Daoy (cell line): ENCODE data around the gene PPP2R2B. TPM values are rescaled to one million over a fixed set of nuclear protein-coding genes. Genes with fewer than 3 reads are reported as not detected.

Experiments
- DNase-seq: peaks from one replicate; pipeline ENCODE4 v3.0.0-alpha.2; 2015; ENCODE audit warnings: low read depth
- total RNA-seq: library from RNA; depleted of rRNA; stranded (reverse); fragments of >200 nt; shearing (Covaris generic); gene quantifications from 2 replicates; pipeline ENCODE4 v1.2.3, GENCODE V29; 2014

The PPP2R2B gene
- total RNA-seq, 1 experiment from 2014 or later = 5.0 TPM

DNA sequence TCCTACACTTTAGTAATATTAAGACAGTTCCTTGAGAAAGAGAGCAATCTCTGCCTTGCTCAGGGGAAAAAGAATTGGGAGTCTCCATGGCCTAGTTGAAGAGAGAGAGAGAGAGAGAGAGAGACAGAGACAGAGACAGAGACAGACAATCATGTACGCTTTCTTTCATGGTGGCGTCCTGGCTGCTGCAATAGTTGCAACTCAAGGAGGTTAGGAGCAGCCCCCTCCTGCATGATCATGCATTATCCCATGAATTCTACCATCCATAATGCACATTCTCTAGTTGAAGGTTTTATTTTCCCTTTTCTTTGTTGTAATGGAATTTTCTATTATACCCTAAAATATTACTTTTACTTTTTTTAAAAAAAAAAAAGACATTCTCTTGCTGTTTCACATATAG, 50.7 kb downstream of the PPP2R2B start:
- no peak for DNase-seq

DNA sequence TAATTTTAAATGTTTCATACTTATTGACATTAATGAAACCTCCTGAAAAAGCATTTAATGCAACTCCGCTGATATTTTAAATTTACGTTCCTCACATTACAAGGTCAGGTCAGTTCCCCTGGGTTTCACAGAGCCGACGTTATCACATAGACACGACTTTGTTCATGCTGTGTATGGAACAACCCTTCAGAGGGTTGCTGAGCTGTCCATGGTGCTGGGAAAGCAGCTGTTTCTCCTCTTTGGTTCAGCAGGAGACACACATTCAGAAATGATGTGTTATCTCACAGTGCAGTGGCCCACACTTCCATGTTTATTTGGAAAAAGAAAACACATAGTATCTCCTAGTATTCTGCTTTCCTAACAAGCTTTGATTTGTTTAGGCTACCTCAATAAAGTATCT, 53.5 kb downstream of the PPP2R2B start:
- peak; percentile 48 for DNase-seq

DNA sequence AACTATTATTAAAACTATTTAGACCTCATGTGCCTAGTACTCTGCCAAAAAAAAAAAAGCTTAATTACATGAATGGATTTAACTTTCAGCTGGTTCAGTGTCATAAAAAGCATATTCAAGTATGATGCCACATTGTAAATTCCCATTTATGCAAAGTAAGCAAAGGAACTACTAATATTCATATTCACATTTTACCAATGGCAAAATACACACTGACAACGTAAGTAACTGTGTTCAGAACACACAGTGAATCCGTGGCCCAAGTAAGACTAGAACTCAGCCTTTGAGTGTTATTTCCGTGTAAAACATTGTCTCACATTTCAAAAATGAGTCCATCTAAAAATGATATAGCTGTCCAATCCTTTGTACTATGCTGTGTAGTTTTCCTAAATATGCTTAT, 56.8 kb downstream of the PPP2R2B start:
- DNase-seq = no peak

DNA sequence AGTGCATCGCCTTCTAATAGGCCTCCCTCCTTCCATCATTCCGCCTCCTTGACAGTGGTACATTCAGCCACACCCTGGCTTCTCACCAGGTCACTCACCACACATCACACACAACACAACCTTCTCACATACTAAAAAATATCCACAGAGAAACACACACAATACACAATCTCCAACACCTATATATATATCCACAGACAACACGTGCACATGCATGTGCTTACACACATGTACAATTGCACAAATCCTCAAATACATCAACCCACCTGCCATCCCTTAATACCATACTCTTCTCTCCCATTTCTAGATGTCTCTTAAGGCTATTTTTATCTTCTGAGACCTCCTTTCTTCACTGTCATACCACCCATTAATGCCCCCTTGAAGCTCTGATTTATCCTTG, 57.6 kb downstream of the PPP2R2B start:
- DNase-seq = no peak

DNA sequence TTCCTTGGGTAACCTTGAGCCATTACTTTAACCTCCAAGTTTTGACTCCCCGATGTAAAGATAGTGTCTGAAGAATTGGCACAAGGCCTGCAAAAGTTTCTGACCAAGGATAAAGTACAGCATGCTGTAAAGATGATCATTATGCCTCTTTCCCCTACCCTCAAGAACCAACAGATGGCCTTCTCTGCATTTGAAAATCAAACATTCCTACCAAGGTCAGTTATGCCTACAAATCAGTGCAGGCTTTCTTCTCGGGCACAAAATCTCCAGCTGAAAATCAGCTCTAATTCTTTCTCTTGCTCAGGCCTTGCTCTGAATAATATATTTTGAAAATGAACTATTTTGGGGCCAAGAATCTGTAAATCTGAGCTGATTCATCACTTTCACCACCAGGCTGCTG, 59.7 kb downstream of the PPP2R2B start:
- DNase-seq = no peak

DNA sequence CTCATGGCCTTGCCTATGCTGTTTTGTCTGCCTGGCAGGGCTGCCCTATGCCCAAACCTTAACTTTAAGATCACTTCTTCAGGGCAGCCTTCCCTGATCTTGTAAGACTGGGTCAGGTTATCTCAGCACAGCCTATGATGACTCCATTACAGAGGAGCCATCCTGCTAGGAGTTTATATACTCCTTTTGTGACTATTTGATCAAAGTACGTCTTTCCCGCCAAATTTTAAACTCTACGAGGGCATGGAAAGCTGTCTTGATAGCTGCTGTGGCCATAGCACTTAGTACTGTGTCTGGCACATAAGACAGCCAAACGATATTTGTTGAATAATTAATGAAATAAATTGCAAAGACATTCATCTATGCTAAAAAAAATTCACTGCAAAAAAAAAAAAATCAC, 60.6 kb downstream of the PPP2R2B start:
- no peak for DNase-seq

DNA sequence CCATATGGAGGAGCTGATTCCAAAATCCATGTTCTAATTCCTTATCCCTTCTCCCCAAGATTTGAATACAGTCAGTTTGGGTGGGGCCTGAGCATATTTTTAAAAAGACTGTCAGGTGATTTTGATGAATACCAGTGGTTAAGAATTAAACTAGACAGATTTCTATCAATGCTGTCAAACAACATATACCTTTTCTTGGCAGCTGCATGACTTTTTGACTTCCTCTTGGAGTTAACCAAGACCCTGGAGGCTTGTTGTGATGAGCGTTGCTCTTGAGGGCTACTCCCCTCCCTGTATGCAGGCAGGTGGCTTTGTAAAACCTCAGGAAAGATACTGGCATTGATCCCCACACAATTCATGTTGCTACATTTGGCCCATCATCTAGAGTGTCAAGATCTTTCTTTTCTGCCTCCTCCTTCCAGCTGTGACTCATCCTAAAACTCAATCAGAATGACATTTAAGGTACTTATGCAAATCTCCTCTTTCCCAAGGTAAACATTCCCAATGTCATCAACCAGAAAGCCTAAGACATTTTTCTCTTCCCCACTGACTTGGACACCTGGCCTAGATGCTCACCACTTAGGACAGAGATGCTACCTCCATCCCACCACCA, 61.7 kb downstream of the PPP2R2B start:
- DNase-seq = no peak

DNA sequence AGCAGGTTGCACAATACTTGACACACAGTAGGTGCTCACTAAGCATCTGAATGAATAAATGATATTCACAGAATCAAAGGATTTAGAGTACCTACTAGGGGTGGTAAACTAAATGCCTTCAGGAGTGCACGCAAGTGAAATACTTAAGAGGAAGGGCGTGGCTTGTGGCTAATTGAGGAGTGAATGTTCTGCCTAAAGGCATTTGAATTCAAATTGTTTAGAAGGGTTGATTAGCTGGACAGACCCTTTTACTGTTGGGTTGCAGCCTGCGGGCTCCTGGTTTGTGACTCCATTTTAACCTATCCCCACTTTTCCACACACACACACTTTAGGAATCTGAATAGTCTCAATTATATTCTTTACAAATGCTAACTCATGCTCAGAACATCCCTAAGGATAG, 63.1 kb downstream of the PPP2R2B start:
- DNase-seq = no peak

DNA sequence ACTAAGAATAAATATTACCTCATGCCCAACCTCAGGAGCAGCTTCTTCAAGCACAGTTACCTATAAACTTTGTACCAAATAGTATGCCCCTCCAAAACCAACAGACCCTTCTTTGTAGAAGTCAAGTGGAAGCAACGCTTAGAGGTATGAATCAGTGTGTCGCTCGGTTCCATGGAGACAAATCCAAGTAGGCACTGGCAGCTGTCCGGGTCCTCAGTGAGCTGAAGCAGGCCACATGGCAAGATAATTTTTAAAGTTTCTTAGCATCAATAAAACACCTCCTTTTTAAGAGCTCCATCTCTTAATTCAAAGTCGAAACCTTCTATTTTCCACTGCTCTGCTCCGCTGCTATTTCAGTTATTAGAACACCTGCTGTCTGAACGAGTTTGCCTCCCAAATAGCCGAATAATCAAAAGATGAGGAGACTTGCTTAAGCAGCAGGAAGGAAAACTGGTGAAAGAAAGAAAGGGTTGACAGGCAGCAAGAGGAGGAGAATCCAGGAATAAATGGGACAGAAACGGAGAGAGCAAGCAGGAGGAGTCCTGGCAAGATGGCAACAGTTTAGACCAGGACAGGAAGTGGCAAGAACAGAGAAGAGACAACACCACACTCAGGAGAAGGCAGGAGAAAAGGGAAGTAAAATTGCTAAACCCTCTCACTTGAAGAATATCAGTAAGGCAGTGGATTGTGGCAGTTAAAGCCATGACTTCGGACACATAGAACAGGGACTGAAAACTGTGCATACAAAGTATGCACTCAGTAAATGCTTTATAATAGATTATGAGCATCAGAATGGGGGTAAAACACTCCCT, 65.0 kb downstream of the PPP2R2B start:
- no peak for DNase-seq

DNA sequence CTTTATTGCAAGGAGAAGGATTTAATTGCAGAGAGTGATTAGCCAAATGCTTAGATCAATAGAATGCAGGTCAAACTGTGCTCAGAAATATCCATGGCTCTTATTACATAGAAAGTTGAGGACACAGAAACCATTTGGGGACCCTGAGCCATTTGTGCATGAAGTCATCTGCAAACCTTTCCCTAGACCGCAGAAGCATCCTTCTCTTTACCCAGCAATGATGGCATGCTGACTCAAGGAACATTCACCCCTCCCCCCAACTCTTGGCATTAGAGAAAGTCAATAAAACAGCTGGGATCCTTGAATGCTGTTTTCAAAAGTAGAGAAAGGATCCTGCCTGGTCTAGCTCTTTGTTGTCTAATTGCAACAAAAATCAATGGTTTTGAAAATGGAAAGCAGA, 73.5 kb downstream of the PPP2R2B start:
- peak; percentile 80 for DNase-seq

DNA sequence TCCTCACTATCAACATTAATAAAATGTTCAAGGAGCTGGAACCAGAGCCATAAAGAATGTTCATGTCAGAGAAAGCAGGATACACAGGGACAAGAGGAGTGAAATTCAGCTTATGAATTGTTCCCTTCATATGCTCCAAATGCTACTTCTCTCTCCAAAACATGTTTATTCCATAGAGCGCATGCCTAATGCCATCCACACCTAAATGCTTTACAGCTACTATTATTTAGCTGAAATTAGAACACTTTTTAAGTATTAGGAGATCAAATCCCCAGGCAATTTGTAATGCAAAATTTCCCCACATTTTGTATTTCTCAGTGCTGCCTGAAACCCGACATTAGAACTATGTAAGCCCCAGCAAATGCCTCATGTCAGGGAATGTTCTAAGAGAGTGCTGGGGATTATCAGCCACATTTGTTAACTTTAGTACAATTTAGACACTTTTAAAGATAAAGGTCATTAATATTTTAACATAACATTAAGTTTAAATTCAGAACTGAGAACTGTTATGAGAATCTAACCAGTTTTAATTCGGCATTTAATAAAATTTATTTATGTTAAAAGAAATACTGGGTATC, 75.5 kb downstream of the PPP2R2B start:
- DNase-seq = no peak

DNA sequence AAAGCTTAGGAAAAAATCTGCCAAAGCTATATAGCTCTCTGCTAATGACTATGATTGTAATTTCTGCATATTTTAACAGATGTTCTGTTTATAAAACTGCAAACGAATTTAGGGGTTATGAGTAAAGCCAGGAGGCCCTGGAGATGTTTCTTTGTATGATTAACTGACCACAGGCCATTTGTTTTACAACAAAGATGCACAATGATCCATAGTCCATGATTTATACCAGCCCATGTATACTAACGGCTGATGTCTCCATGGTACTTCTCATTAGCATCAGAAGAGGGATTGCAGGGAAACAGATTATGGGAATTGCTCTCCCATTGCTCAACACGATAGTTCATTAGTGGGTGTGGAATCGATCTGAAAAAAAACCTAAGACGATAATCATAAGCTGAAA, 78.9 kb downstream of the PPP2R2B start:
- no peak for DNase-seq

DNA sequence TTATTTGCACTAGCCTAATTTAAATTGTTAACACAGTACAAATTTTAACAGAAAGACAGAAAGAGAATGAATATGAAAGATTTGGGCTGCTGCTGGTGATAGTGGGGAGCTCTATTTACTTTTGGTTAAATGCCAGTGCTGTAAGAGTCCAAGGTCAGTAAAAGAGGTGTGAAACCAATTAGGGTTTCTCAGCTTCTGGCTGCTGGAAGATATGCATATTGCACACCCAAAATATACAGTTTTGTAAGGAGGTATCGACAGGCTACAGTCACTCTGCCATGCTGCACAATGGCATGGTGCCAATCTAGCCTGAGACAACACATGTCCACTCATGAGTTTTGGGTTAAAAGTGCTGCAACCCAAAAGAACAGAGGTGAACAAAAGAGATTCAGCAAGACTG, 79.3 kb downstream of the PPP2R2B start:
- no peak for DNase-seq

DNA sequence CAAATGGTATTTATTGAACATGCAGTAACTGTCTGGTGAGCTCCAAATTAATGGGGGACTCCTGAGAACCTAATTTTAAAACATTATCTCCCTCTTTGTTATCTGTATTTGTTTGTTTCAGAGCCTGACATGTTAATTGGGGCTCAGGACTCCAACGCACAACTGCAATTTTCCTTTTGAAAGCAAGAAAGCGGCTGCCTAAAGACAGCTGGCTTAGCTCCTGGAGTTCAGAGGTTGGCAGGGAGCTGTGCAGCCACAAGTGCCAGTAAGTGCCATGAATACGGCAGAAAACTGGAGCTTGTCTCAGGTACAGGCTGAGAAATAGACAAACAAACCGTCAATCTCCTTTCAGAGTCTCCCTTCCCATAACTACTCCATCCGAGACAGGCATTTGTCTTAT, 80.9 kb downstream of the PPP2R2B start:
- no peak for DNase-seq

DNA sequence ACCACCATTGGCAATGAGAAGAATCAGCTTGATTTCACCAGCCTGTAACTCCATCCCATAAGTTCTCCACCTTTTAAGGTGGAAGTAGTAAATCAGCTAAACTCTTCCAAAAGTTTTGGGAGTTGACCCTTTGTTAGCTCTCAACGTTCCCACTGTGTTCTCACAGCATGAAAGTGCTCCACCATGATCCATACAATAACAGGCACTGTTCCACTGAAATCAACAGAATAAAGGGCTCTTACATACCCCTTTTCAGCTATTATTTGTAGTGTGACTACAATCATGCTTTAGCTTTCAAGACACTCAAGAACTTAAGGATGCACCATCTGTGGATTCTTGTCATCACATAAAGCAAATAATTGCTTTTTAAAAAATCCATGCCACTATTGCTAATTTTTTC, 81.6 kb downstream of the PPP2R2B start:
- DNase-seq = no peak

DNA sequence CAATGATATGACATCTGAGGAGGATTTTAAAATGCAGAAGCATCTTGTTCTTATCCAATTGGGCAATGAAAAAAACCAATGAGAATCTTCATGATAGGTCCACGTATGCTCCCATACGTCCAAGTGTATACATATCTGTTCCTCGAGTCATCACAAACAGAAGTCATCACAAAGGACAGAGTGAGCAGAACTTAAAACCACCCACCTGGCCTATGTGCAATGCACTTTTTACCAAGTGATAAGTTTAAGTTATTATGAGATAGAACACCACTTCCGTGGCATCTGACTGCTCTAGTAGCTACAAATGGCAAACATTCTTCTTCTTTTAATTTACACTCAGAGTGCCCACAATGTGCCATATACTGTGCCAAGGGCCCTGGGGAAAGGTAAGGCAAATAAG, 82.4 kb downstream of the PPP2R2B start:
- DNase-seq = no peak

DNA sequence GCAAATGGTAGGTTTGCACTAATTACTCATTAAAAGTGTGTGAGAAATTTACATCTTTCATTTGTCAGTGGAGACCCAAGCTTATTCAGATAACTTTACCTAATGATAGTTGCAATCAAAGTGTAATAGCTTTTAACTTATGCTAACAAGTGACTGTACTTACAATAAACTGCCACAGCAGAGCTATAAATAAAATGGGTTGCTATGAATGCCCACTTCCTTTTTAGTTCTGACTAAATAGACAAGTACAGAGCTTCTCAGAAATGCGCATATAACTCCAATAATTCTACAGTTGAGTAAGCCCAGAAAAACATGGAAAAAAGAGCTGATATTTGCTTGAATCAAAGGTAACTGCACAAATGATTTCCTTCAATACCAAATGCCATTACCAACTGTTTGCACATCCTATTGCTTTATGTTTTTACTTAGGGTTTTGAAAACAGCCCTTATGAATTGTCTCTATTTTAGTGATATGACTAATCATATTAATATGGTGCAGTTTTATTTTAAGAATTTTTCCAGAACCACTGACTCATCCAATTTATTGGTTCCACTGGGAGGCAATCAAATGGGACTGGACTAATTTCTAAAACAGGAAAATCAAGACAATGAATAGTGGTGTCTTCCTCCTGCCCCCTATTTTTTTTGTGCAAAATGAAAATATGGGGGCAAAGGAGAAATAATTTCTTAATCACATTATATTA, 84.1 kb downstream of the PPP2R2B start:
- DNase-seq = no peak

DNA sequence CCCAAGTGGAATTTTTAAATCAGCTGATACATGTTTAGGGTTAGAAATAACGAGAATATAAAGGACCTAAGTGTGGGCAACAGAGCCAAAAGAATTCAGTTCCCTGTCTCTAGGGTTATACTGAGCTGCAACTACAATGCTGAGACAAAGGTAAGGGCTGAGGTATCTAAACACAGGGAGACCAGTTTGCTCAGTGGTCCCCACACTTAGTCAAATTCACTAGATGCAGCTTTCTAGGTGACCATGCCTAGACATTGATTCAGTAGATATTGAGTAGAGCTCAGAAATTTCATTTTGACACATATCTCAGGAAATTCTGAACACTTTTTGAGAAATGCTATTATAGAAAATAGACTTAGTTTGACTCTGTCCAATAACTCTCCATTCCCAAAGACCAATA, 84.8 kb downstream of the PPP2R2B start:
- no peak for DNase-seq

DNA sequence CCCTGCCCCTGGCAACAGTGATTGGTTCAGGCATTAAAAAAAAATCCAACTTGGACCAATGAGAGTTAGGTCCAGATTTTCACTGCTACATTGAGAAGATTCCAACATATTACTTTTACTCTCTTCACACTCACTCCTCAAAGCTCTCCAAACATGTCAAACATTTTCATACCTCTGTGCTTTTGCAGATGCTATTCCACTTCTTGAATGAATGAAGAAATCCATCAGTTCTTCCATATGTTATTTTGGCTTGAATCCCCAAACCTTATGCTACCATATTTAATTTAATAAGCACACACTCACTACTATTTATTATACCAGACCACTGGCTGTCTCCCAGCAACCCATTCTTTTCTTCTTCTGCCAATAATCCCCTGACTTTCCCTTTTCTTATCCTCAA, 87.1 kb downstream of the PPP2R2B start:
- DNase-seq = no peak

DNA sequence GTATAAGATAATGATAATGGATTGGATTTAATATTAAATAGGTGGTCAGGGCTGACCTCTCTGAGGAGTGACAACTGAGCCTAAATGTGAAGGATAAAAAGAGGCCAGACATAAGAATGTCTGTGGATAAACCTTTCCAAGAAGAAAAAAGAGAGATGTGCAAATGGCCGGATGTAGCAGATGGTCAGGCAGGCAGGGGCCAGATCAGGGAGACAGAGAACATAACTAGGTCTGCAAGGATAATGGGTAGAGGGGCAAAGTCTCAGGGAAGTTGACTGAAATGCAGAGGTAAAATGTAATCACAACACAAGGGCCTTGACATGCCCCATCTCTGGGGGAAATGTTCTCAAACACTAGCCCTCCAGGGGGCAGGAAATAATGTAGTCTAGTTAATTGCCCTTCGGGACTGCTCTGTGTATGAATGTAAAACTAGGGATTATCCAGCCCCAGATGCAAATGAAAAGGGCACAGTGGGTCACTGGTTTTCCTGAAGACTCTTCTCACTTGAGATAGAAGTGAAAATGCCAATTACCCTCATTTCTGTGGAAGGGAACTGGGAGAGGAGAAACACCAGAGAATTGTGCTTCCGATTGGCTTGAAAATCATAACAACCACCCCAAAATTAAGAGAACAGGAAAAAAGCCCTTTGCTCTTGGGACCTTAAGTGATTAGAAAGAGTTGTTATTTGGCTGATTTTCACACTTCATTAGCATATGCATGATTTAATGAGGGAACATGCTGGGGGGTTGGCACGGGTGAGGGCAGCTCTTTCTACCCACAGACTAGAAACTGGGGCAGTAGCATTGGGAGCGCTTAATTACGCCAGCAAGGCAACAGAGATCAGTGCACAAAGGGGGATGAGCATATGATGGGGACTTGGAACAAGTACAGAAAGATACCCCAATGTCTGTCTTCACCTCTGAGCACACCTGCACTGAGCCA, 88.6 kb downstream of the PPP2R2B start:
- no peak for DNase-seq

DNA sequence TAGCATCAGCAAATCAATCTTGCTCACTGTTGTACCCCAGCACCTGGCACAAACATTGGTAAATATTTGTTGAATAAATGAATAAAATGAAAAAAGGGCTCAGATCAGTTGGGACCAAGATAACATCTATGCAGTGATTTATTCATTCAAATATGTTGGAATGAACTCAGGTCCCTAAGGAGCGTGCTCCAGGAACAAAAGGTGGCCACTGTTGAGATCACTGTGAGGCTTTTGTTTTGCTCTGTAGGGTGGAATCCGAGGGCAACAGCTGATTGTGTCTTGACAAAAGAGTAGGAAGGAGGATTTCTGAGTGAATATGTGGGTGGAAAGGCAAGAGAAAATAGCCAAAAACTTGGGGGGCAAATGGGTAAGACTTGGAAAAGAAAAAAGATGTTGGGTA, 89.7 kb downstream of the PPP2R2B start:
- no peak for DNase-seq

DNA sequence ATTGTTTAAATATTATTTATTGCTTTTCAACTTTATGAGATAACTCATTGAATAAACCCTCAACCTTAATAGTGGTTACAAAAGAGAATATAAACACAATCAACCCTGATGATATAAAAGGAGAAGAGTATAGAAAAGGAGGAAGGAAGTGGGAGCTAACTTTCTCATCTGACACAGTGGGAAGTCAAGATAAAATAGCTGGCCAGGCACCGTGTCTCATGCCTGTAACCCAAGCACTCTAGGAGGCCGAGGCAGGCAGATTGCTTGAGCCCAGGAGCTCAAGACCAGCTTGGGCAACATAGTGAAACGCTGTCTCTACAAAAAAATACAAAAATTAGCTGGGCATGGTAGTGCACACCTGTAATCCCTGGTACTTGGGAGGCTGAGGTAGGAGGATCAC, 93.5 kb downstream of the PPP2R2B start:
- DNase-seq = no peak
